Omental fat pad (tissue), 4 donors: ENCODE measurements around the gene KCNJ1. TPM values are rescaled to one million over a fixed set of nuclear protein-coding genes. Genes with fewer than 3 reads are reported as not detected.

Experiments
- ATAC-seq: fragments of 150-250 bp; one replicate; pipeline ENCODE4 v1.9.1; 2016; ENCODE audit warnings: mild to moderate bottlenecking, moderate library complexity; ENCODE audit not compliant: low FRiP score
- DNase-seq: peaks from one replicate; pipeline ENCODE4 v3.0.0-alpha.2; 2019; ENCODE audit warnings: low spot score
- CTCF ChIP-seq, 3 donors: fragments of 450-650 bp; IDR thresholded peaks; one replicate each; pipeline ENCODE4 v1.5.1; 2016 to 2017; ENCODE audit warnings: antibody characterized with exemption in 3 of 3, mild to moderate bottlenecking in 3 of 3, moderate library complexity in 2 of 3
- total RNA-seq, 4 donors: library from RNA; depleted of rRNA; stranded (reverse); fragments of >200 nt; gene quantifications; one replicate each; pipeline ENCODE4 v1.1.0, GENCODE V29; 2016

The KCNJ1 gene
- total RNA-seq, 4 donors from 2014 or later: 0.96 TPM; not detected in 3

- DNase-seq (no peak), ATAC-seq (no peak)
- TF ChIP-seq CTCF (IDR thresholded peaks at IDR 0.05): no peak
These were observed 39.3 kb upstream of the KCNJ1 start for GRCh38 chr11:128906185-128907050.

DNA sequence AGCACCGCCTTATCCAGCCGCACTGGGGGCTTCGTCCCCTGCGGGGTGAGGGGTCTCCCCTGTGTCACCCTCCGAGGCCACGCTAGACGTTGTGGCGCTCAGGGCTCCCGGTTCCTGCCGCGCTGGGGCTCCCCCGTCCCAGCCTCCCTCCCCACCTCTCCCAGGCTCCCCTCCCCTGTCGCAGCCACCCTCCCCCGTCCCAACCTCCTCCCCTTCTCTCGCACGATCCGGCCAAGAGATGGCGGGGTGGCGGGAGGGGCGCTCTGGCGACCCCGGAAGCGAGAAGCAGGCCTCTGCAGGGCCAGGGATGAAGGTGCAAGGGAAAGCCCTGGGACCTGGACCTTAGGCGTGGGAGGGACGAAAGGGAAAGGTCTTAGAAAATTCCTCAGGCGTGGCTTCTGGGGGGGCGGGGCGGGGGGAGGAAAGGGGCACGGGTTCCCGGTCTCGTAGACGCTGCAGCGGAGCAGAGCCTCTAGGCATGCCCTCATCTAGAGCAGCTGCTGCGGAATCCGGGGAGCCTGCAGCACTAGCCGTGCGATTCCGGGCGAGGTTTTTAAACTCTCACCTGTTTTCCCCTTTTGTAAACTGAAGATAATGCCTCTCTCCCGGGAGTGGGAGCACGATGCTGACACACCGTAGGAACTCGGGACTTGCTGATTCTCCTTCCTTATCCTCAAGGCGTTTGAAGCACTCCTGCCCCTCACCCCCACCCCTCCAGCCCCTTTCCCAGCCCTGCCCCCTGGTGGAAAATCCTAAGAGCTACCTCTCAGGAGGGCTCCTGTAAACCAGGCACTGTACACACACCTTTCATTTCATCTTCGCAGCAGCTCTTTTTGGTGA lies 38.5 kb upstream of the KCNJ1 start:
- TF ChIP-seq CTCF (IDR thresholded peaks at IDR 0.05): no peak
- peak; percentile 20 for ATAC-seq
- DNase-seq: no peak

DNA sequence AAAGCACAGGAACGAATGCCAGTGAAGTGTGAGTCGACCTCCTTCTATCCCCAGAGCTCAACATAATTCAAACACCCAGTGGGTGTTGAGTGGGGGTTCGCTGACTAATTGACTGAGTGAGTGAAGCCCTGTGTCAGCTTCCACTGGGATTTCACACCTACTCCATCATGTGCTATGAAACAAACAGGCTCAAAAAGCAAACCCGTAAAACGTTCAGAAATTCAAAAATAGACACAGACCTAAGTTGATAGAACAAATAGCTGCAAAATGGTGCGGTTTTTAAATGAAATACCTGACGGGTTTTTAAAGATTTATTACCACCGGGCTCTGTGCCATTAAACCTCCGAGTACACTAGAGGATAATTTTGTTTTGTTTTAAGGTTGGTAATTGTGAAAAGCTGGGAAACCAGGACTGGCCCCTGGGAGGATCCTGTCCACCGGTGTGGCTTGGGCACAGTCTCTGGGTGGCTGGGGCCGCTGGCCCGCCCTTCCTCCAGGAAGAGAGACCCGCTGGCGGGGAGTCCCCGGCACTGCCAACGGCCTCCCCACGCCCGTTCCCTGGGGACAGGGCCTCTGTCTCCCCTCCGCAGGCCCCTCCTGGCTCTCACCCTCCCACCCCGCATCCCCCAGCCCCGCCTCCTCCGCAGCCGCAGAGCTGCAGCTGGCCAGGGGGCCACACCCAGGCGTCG lies 37.7 kb upstream of the KCNJ1 start:
- TF ChIP-seq CTCF (IDR thresholded peaks at IDR 0.05): no peak
- ATAC-seq (no peak), DNase-seq (no peak)

- no peak for ATAC-seq
- no peak for TF ChIP-seq CTCF (IDR thresholded peaks at IDR 0.05)
- DNase-seq: no peak
These were observed 37.2 kb upstream of the KCNJ1 start for GRCh38 chr11:128904303-128904655.

DNA sequence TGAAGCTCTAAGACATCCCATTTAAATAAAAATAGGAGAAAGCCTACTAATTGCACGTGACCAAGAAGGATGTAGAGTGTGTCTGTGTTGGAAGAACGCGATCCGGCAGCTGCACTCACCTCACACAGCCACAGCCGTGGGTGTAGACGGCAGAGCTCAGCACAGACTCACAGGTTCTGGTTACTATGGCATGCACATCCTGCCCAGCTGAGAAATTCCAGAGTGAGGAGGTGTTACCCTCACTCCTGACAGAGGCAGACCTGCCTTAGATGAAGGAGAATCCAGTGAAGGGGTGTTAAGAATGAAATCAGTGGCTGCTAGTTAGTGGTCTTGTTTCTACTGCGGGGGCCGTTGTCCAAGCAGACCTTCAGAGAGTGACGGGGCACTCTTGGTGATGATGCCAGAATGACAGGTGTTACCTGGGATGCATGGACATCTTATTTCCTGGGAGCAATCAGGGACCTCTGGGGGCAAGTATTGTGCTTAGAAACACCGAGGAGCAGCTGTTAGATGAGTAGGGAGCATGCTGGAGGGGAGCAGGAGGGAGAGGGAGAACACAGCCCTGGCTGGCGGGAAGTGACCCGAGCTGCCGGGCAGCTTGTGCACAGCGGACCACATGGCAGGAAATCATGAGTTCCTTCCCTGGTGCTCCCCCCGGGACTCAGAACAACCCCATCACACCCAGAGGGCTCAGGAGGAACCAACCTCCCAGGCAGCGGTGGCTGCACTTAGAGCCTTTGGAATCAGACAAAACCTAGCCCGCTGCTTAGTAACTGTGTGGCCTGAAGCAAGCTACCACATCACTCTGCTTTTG lies 36.4 kb upstream of the KCNJ1 start:
- no peak for TF ChIP-seq CTCF (IDR thresholded peaks at IDR 0.05)
- ATAC-seq (no peak), DNase-seq (no peak)

GRCh38 chr11:128902515-128903066 lies 35.5 kb upstream of the KCNJ1 start:
- ATAC-seq: no peak
- no peak for TF ChIP-seq CTCF (IDR thresholded peaks at IDR 0.05)
- no peak for DNase-seq
